ENCODE data around the gene TIGD7.

DNA sequence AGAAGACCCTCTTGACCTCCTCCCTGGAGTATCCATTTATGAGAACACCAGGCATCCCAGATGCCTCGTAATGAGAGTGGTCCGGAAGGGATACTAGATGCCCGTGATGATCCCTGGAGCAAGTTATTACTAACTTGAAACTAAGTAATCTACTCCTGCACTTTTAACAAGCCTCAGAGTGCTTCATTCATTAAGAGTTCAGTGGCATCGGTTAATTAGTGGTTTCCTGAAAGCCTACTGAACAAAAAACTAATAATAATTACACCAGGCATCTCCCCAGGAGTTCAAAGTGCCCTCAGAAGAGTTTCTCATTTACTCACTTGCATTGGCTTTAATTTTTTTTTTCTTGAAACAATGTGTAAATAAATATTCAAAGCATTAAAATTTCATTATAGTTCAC lies 22.3 kb upstream of the TIGD7 start:
- no peak for TF ChIP-seq POLR2A (IDR thresholded peaks at IDR 0.05; ENCODE audit: low read depth, low read length)
- no peak for TF ChIP-seq TAF1 (IDR thresholded peaks at IDR 0.05; ENCODE audit: borderline replicate concordance, low read depth, low read length)

Data from GM12892 (cell line).